HG03575 (cell line): ENCODE results near the gene GGT5.
A peak's percentile ranks its signal among the peaks of the same experiment; 100 is the strongest.
"Not testable (repeated sequence)": the region's sequence is repeated elsewhere in the genome, so short reads cannot be mapped to it uniquely, and the experiment has no call there.

ENCODE experiments used
- ATAC-seq: cut with Tn5 transposase; IDR thresholded peaks from one replicate; pipeline ENCODE4 v1.9.1; 2021; ENCODE audit not compliant: unreplicated experiment, insufficient number of reproducible peaks, low FRiP score; ENCODE audit errors: extremely low read depth

GGT5 gene

GRCh38 chr22:24245030-24245431, at the start of gene GGT5:
Gene GGT5 (minus strand): TSS chr22:24245082. CDS start chr22:24244725, 357 bp downstream.
- not testable (repeated sequence) for ATAC-seq

GRCh38 chr22:24292202-24292830, 47.4 kb upstream of the GGT5 start:
- not testable (repeated sequence) for ATAC-seq

GRCh38 chr22:24291515-24292201, 46.8 kb upstream of the GGT5 start:
- ATAC-seq, result no peak

GRCh38 chr22:24290459-24290858, 45.6 kb upstream of the GGT5 start:
- no peak for ATAC-seq

GRCh38 chr22:24289741-24290163, 44.9 kb upstream of the GGT5 start:
- ATAC-seq, result no peak

GRCh38 chr22:24289114-24289513, 44.2 kb upstream of the GGT5 start:
- ATAC-seq, result no peak

GRCh38 chr22:24287801-24288200, 42.9 kb upstream of the GGT5 start:
- ATAC-seq, result not testable (repeated sequence)

GRCh38 chr22:24287212-24287611, 42.3 kb upstream of the GGT5 start:
- ATAC-seq, result not testable (repeated sequence)

GRCh38 chr22:24285245-24285644, 40.4 kb upstream of the GGT5 start:
- no peak for ATAC-seq

GRCh38 chr22:24284747-24285203, 39.9 kb upstream of the GGT5 start:
- ATAC-seq, result no peak

GRCh38 chr22:24282401-24282800, 37.5 kb upstream of the GGT5 start:
- no peak for ATAC-seq

- ATAC-seq, result not testable (repeated sequence)
Measured at GRCh38 chr22:24280363-24280762, 35.5 kb upstream of the GGT5 start.

GRCh38 chr22:24274696-24275405, 30.0 kb upstream of the GGT5 start:
- ATAC-seq, result not testable (repeated sequence)

GRCh38 chr22:24273906-24274305, 29.0 kb upstream of the GGT5 start:
- ATAC-seq, result not testable (repeated sequence)

GRCh38 chr22:24273031-24273430, 28.1 kb upstream of the GGT5 start:
- ATAC-seq, result not testable (repeated sequence)

- no peak for ATAC-seq
Measured at GRCh38 chr22:24271386-24271854, 26.5 kb upstream of the GGT5 start.

- ATAC-seq, result peak; percentile 38
Measured at GRCh38 chr22:24270556-24271385, 25.9 kb upstream of the GGT5 start, which contains the start of gene SPECC1L. Gene SPECC1L (plus strand): TSS chr22:24270831. CDS start chr22:24302232, 31,401 bp downstream.

- not testable (repeated sequence) for ATAC-seq
Measured at GRCh38 chr22:24266495-24266894, 21.6 kb upstream of the GGT5 start.

GRCh38 chr22:24265734-24266133, 20.9 kb upstream of the GGT5 start:
- no peak for ATAC-seq
